HG03432 (cell line): ENCODE data around the gene SPATA46.

ENCODE experiments used
- ATAC-seq: cut with Tn5 transposase; IDR thresholded peaks from one replicate; pipeline ENCODE4 v1.9.1; 2021; ENCODE audit warnings: mild to moderate bottlenecking, moderate library complexity; ENCODE audit not compliant: unreplicated experiment

The SPATA46 gene

DNA sequence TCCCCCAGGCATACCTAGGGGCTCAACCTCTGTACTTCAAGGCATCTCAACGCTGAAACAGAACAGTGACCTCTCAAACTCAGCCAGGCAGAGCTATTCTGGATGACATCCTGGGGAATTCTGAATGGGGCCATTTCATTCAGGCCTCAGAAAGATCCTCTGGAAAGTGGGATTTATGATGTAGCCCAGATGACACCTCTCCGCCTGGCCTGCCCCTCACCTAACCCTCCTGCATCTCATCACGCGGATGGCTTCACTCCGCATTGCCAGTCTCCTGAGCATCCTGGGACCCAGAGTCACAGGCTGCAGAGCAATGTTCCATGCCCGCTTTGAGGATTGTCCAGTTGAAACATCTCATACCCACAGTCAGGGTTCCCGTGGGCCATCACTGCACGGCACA lies 1.2 kb downstream of the SPATA46 start:
- no peak for ATAC-seq

DNA sequence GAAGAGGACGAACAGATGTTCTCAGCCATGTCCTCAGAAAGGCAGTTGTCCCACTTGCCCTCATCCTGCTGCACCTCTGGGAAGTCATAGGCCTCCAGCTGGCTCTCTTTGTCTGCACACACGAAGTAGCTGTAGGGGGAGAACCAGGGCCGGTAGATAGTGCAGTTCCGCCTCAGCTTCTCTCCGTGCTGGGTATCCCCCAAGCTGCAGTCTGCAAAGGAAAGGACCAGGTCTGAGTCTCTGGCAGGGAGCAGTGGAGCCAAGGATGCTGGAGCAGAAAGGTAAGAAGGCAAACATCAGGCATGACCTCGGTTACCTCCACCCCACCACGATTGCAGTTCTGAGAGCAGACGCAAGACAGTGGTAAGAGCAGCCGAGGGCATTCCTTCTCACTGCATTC lies 2.2 kb downstream of the SPATA46 start:
- ATAC-seq: no peak

DNA sequence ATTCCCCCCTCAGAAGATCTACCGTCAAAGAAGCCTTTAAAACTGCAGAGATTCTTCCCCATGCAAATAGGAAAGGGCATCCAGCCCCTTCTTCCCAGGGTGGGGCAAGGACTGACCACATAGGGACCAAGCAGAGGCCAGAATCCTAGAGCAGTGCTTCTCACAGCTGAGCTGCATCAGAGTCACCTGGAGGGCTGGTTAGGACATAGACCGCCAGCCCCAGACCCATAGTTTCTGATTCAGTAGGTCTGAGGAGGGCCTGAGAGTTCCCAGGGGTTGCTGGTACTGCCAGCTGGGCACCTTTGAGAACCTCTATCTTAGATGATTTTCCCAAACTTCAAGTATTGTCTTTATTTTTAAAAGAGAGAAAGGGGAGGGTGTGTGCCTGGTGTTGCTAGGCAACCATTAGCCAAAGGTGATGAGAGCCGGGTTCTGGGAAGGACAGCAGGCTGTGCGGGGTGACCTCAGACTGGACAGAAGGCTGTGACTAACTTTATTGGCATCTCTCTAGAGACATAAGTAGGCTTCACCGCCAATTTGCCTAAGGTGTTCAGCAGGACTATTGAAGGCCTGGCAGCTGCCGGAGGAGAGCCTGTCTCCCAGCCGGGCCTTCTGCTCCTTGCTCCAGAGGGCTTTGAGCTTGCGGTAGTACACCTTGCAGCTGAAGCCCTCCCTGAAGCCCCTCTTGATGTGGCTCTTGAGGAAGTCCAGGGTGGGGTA lies 3.0 kb downstream of the SPATA46 start:
- no peak for ATAC-seq

DNA sequence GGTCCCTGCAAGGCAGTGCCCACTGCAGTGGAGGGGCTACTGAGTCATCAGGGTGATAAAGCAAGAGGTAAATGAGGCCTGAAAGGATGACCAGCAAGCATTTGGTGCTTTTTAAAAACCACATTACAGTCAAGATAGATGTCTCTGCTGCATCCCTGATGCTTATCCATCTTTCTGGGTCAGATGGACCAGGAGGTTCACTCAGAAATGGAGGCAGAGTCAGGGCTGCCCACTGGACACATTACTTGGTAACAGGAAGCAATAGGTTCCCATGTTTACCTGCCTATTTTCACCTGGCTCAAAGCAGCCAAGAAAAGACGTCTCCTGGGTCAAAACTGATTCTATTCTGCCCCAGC lies 3.6 kb downstream of the SPATA46 start:
- ATAC-seq: no peak

DNA sequence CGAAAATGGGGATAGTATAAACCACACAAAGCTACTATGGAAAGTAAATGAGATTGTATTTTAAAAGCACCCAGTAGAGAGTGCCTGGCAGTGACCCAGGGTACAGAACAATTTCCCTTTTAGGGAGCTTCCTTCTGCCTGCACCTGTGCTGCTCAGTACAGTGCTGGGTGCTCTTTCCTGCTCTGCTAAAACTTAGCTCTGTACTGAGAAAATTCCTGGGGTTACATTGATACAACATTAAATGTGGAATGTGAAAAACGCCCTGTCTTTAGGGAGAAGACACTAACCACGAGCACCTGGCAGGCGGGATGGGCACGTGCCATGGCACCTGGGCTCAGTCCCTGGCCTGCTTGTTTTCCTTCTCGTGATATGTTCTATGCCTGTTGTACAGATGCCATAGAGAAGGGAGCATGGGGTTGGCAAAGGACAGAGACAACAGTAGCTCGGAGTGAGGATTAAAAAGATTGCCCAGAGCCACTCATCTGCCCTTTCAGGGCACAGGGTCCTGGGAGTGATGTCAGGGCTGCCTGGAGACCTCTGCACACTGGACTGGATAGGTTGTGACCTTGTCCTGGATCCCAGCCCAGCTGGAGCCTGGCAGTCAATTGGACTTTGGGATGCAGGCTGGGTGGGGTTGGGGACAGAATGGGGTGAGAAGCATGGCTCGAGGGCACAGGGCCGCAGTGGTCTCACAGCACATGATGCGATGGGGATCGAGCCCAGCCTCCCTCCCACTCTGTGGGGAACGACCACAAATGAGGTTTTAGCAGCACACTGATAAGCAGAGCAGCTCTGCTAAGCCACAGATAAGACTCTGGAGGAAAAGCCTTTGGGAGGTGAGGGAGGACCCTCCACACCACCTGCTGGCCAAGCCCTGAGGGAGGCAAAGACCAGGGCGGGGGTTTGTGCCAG lies 4.2 kb downstream of the SPATA46 start:
- peak; percentile 54 for ATAC-seq

DNA sequence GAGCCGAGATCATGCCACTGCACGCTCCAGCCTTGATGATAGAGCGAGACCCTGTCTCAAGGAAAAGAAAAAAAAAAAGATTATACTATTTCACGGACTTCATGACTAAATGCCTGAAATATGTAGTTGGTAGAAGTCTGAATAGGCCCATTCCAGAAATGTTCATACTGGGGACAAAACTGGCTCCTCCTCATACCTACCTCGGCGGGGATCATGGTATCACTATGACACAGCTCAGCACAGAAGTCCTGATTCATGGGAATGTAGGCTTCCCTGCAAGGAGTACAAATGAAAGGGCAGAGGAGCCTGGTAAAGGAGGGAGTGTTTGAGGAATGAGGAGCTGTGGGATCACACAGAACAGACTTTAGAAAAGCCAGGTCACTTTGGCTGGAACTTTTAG lies 5.0 kb downstream of the SPATA46 start:
- ATAC-seq: no peak

DNA sequence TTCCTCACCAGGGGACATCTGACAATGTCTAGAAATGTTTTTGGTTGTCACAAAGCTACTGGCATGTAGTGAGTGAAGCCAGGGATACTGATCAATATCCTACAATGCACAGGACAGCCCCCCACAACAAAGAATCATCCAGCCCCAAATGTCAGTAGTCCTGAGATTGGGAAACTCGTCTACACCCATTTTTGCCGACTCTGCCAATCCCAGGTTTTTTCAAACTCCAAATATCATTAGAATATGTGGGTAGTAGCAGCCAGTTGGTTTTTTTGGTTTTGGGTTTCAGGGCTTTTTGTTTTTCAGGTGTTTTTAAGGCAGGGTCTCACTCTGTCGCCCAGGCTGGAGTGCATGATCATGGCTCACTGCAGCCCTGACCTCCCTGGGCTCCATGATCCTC lies 5.9 kb downstream of the SPATA46 start:
- ATAC-seq: no peak

DNA sequence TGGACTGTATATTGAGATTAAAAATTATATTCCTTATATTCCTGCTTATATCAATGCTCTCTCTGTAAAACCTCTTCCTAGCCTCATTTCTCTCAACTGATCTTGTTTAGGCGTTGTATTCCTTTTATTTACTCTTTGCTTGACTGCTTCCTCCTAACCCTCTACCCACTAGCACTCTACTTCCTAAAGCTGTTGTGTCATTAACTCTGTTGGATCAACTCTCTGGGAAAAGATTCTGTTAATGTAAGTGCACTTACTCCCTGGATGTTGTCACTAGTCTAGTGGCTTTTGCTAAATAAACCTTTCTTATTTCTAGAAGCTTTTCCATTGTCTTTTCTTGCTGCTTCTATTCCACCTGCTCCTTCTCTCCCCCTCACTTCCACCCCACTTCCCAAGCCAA lies 6.5 kb downstream of the SPATA46 start:
- ATAC-seq: no peak

DNA sequence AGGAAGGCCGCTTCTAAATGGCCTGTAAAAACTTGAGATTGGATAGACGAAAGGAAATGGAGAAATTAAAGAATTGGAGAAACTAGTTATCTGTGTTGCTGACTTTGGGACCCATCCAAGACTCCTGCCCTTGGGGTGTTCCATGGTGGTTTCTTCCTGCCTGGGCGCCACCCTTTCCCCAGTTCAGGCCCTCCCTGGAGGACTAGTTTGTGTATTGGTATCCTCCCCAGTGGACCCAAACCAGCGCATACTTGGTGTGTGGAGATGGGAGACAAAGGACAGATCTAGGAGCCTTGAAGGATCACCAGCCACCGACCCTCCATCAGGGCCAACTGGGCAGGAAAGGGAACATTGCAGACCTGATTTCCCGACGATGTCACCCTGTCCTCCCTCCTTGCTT lies 7.1 kb downstream of the SPATA46 start:
- no peak for ATAC-seq

DNA sequence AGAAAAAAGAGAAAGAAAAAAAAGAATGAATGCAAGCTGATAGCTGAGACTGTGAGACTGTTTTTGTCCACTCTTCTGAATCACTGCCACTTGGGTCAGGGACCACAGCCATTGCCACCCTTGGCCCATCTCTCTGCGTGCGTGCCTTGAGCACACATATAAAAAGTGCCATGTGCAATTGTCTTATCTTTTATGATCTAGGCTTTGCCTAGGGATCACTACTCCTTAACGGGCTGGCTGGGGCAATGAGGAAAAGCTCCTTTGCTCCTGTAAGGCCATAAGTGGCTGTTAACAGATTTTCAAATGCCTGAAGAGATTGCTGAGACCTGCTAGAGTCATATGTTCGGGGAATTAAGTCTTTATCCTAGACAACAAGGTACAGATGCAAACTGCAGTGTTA lies 8.2 kb downstream of the SPATA46 start:
- no peak for ATAC-seq

DNA sequence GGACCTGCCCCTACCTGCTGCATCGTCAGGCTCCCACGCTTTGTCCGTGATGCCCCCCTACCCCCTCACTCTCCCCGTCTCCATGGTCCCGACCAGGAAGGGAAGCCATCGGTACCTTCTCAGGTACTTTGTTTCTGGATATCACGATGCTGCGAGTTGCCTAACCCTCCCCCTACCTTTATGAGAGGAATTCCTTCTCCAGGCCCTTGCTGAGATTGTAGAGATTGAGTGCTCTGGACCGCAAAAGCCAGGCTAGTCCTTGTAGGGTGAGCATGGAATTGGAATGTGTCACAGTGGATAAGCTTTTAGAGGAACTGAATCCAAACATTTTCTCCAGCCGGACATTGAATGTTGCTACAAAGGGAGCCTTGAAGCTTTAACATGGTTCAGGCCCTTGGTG lies 8.9 kb downstream of the SPATA46 start:
- no peak for ATAC-seq

DNA sequence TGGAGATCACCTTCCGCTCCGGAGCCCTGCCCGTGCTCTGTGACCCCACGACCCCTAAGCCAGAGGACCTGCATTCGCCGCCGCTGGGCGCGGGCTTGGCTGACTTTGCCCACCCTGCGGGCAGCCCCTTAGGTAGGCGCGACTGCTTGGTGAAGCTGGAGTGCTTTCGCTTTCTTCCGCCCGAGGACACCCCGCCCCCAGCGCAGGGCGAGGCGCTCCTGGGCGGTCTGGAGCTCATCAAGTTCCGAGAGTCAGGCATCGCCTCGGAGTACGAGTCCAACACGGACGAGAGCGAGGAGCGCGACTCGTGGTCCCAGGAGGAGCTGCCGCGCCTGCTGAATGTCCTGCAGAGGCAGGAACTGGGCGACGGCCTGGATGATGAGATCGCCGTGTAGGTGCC lies 9.6 kb downstream of the SPATA46 start:
- no peak for ATAC-seq

DNA sequence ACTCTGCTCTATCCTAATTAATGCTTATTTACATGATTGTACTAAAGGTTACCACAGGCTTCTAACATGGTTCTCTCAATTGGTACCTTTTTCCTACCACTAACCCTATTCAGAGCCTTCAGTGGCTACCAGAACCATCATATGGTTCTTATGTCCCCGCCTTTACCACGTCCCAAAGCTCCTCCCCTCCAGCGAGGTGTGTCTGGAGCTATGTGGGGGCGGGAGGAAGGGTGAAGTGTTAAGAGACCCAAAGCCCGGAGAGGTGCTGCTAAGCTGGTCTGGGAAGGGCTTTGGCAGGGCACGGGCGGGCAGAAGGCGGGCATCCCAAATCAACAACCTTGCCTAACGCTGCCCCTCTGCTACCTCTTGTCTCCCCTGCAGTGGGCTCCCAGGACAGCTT lies 10.0 kb downstream of the SPATA46 start:
- ATAC-seq: no peak

DNA sequence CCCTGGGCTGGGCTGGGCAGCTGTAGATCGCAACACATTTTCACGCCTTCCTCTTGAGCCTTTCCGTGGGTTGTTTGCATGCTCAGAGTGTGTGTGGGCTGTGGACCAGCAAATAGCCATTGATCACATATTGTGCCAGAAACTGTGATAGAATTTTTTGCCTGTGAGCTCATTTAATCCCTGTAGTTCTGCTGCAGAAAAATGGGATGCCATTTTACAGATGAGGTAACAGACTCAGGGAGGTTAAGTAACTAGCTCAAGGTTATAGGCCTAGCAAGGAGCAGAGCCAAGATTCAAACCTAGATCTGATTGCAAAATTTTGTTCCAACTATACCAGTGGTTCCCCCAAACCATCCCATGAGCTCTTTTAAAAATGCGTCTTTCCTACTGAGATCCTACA lies 10.5 kb downstream of the SPATA46 start:
- no peak for ATAC-seq

DNA sequence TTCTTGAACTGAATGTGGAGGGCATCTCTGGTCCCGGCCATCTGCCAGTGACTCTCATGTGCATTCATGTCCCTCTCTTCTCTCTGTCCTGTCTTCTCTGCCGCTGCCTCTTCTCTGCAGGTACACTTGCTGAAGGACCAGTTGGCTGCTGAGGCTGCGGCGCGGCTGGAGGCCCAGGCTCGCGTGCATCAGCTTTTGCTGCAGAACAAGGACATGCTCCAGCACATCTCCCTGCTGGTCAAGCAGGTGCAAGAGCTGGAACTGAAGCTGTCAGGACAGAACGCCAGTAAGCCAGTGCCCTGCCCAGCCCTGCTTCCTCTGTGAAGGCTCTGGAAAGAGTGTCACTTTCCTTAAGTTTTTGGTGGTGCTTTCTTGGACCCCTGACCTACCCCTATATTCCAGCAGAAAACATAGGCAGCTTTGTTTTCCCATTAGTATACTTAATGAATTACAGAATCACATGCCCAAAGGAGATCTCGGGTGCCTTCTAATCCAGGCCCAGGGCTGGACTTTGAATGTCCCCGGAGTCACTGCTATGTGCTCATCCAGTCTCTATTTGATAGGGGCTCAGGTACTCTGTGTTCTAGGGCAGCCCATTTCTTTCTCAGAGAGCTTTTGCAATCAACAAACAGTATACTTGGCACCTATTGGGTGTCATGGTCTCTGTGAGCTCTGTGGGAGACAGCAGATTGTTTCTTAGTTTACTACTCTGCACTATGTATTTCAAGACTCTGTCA lies 11.2 kb downstream of the SPATA46 start:
- no peak for ATAC-seq

DNA sequence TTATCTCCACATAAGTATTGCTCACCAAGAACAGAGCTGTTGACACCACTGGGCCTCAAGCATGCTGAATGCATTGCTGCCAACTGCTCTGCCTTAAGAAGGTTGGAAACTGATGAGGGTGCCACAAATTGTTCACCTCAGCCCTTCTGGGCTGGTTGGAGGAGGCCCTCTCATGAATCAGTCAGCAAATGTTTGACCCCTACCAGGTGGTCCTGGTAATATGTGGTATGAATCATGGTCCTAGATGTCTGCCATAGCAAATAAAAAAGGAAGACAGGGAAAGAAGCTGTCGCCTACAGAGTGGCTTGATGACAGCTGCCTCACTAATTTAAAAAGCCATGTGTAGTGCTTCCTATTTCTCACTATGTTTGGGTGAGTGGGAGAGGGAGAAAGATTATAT lies 12.2 kb downstream of the SPATA46 start:
- ATAC-seq: no peak

DNA sequence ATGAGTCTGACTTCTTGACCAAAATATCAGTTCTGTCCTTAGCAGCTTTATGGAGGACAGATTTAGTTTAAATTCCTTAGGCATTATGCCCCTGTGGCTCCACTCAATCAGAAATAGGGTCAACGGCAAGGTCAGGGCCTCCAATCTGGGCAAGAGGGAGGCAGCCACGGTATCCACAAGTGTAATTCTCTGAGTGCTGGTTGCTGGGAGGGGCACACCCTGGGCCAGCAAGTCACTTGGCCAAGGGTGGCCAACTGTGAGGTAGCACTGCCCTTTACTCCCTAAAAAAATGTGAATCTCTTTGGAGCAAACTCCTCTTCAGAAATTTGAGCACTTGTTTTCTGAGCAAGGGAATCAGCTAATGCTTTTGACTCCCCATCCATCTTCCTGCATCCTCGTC lies 12.8 kb downstream of the SPATA46 start:
- ATAC-seq: no peak

DNA sequence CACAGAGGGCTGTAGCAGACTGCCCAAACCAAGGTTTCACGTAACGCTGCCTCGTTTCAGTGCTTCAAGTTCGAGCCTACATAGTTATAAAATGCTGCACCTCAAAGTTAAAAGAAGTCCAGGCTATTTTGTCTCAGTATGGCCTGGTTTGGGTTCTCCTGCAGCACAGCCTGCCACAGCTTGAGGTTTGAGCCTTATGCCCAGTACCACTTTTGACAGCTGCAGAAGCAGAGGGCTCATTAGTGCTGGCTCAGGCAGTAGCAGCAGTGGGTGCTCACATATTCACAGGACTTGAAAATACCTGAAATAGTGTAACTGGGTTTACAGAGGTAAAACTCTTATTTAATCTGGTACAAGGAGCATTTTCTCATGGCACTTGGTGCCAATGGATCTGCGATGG lies 15.3 kb downstream of the SPATA46 start:
- peak; percentile 41 for ATAC-seq

DNA sequence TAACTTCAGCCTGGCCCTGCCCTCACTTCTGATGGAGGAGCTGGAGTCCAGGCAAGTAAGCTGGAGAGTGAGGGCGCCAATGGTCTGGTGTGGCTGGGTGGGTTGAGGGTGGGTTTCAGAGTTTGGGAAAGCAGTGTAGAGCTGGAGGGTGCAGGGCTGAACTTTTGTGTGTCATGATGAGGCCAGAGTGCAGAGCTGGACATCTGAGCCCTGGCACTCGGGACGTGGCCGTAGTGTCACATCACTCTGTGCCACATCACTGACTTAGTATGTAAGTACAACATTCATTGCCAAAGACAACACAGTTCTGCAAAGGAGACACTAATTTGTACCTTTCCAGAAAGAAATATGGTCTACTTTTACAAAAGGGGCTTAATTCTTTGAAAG lies 15.8 kb downstream of the SPATA46 start:
- ATAC-seq: no peak

DNA sequence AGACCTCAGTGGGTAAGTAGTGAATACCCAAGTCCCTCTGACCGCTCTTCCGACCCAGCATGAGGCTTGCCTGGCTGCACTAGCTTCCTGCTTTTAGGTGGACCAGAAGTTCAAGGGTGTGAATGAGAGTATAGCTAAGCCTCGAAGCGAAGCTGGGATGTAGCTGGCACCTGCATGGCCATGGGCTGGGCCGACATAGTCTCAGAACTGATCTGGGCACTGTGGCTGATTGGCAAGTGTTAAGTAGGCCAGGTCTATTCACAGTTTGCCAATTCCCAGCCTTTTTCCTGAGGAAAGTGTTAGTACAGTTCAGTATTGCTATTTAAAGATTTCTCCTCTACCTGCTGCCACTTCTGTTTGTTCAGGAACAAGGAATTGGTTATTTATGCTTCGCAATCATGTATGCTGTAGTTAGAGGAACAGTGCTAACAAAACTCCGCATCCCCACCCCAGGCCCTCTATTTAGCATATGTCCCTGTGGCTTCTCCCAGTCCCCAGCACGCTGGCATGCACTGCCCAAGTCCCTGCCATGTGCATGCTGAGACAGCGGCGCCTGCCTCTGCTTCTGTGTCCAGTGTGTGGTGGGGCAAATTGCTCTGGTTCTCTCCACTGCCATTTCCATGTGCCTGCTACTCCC lies 16.3 kb downstream of the SPATA46 start:
- ATAC-seq: no peak

DNA sequence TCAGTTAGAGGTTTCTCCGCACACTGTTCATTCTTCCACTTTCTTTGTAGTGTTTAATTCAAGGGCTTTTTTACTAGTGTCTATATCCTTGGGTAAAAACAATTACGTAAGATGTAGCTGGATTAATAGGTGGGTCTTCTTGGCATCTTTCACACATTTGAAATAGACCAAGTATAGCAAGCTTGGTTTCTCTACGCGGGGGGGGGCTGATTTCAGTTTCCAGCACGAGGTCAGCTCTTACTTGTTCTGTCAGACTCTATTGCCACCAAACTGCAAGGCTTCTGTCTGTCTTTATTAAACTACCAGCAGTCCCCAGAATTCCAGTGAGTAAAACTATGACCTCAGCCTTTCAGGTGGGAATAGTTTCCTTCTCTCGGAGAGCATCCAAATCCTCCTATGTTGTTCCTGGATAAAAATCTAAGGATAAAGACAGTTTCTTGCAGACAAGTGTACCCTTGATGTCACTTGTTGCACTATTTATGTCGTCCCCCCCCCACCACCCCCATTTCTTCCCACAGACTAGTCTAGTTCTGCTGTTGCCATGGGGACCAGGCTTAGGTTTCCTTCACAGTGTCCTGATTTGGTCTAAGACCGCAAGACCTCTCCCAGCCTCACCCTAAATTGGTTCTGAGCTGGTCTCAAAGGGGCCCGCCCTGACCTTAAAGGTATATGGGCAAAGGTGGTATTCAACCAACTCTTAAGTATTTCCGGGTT lies 17.0 kb downstream of the SPATA46 start:
- ATAC-seq: no peak
